Stomach (tissue), 4 donors: ENCODE data around the gene PRKX.

Experiments used
- EP300 ChIP-seq: sonication (generic); formaldehyde crosslinking; IDR thresholded peaks from one replicate; pipeline ENCODE4 v1.6.1; 2017; ENCODE audit warnings: antibody characterized with exemption
- POLR2A ChIP-seq, 4 donors: fragments of 450-650 bp; IDR thresholded peaks; one replicate each; pipeline ENCODE4 v1.6.1; 2016; ENCODE audit warnings: antibody characterized with exemption in 4 of 4, control low read depth in 2 of 4, mild to moderate bottlenecking in 1 of 4, moderate library complexity in 1 of 4
- TF ChIP-seq, protein P1 (sequence below), 7 experiments: fragments of 450-650 bp in 4 of 7; fragments of 200-600 bp in 3 of 7; sonication (generic) in 3 of 7; IDR thresholded peaks; one replicate each; pipeline ENCODE4 v1.5.1; 2016 to 2019; ENCODE audit warnings: antibody characterized with exemption in 7 of 7, control low read depth in 2 of 7, mild to moderate bottlenecking in 1 of 7

DNA sequence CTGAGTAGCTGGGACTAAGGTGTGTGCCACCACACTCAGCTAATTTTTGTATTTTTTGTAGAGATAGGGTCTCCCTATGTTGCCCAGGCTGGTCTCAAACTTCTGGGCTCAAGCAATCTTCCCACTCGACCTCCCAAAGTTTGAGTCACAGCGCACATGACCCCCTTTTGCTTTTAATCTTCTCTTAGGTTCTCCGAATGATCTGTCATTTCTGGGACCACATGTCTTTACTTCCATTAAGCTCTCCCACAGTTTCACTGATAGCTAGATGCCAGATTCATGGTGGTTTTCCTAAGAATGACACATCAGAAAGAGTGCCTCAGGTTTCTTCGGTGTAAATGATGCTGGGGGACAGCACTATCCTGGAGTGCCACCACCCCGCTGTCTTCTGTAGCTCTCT, 17.9 kb downstream of the PRKX start:
- no peak for TF ChIP-seq EP300
- TF ChIP-seq, protein P1, sequence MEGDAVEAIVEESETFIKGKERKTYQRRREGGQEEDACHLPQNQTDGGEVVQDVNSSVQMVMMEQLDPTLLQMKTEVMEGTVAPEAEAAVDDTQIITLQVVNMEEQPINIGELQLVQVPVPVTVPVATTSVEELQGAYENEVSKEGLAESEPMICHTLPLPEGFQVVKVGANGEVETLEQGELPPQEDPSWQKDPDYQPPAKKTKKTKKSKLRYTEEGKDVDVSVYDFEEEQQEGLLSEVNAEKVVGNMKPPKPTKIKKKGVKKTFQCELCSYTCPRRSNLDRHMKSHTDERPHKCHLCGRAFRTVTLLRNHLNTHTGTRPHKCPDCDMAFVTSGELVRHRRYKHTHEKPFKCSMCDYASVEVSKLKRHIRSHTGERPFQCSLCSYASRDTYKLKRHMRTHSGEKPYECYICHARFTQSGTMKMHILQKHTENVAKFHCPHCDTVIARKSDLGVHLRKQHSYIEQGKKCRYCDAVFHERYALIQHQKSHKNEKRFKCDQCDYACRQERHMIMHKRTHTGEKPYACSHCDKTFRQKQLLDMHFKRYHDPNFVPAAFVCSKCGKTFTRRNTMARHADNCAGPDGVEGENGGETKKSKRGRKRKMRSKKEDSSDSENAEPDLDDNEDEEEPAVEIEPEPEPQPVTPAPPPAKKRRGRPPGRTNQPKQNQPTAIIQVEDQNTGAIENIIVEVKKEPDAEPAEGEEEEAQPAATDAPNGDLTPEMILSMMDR (IDR thresholded peaks at IDR 0.05) = no peak
- no peak for TF ChIP-seq POLR2A (IDR thresholded peaks at IDR 0.05)
